Adipocyte (in vitro differentiated cells): ENCODE data around the gene TUFT1.
"Not testable (repeated sequence)": the region's sequence is repeated elsewhere in the genome, so short reads cannot be mapped to it uniquely, and the experiment has no call there.

Source experiments
- DNase-seq: peaks from one replicate; pipeline ENCODE4 v3.0.0-alpha.2; 2015; ENCODE audit warnings: low read depth
- H3K27me3 ChIP-seq: replicated peaks from 2 replicates; pipeline ENCODE4 v1.7.0; 2013; ENCODE audit warnings: mild to moderate bottlenecking, low read length, moderate library complexity; ENCODE audit not compliant: control insufficient read depth, insufficient read depth
- H3K36me3 ChIP-seq: 2 replicates; pipeline ENCODE4 v1.7.0; 2013; ENCODE audit warnings: low read length, mild to moderate bottlenecking, moderate library complexity; ENCODE audit not compliant: control insufficient read depth, insufficient read depth, severe bottlenecking
- H3K4me1 ChIP-seq: 2 replicates; pipeline ENCODE4 v1.7.0; 2013; ENCODE audit warnings: mild to moderate bottlenecking, low read length, moderate library complexity; ENCODE audit not compliant: control insufficient read depth, insufficient read depth
- H3K4me3 ChIP-seq: 2 replicates; pipeline ENCODE4 v1.7.0; 2013; ENCODE audit warnings: mild to moderate bottlenecking, low read length, moderate library complexity
- H3K9ac ChIP-seq: 2 replicates; pipeline ENCODE4 v1.7.0; 2013; ENCODE audit warnings: mild to moderate bottlenecking, low read length, moderate library complexity
- H3K9me3 ChIP-seq: 2 replicates; pipeline ENCODE4 v1.7.0; 2013; ENCODE audit warnings: mild to moderate bottlenecking, low read length, moderate library complexity; ENCODE audit not compliant: control insufficient read depth

The TUFT1 gene

DNA sequence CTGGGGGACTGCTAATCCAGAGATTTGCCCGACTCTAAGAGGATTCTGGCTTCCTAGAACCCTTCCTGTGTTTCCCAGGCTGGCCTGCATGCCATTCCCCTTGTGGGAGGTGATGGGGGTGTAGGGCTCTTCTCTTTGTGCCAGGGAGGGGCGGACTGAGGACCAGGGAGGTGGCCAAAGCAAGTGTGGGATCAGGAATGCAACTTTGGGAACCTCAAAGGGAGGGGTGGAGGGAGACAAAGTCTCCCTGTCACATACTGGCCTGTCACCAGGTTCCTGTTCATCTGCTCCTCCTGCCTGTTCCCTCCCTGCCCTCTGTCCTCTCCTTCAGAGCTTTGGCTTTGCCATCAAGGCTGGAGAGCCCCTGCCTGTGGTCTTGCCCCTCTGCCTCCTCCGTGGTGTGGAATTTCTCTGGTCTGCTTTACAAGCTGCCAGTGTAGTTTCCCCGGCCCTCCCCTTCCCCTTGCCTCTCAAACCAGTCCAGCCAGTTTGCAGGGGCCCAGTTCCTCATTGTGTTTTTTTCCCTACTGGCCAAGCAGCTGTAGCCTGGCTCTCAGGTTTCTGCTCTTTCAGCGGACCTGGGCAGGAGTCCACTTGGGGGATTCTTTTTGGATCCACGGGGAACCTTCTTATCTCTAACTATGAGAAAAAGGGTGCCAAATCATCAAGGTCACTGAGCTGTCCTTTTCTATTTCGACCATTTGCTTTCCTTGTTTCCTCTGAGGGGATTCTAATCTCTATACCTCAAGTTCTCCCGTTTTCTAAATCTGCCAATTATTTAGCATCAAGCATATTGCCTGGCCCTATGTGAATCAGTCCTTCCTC lies 27.1 kb upstream of the TUFT1 start:
- Histone ChIP-seq H3K9ac (no peak overlapping the region), H3K27me3 (peaks cover 61% of the 10 kb centered on the region), H3K4me1 (peaks cover 7% of the 10 kb centered on the region), H3K36me3 (no peaks in the 10 kb centered on the region), H3K9me3 (no peaks in the 10 kb centered on the region), H3K4me3 (no peak overlapping the region)
- no peak for DNase-seq

DNA sequence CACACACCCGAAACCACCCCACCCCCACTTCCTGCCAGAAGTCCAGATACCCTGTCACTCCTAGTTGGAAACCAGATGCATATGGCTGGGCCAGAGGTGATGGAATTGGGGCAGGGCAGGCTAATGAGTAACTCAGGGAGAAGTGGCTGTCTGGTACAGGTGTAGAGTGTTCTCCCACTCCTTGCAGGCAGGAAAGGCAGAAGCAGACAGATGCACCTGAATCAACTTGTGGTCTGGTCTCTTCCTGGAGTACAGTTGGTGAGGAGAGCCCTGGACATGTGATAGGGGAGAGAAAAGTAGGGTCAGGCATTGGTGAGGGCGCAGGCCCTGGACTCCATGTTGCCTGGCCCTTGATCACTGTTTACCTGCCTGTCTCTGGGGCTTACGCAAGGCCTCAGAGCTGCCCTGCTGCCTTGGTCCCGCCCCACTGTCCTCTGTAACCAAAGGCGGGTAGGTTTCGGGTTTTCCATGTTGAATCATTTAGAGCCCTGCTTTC lies 26.4 kb upstream of the TUFT1 start:
- H3K9ac ChIP-seq: no peak overlapping the region
- H3K4me3 ChIP-seq: no peak overlapping the region
- H3K36me3 ChIP-seq: no peaks in the 10 kb centered on the region
- no peaks in the 10 kb centered on the region for H3K9me3 ChIP-seq
- H3K27me3 ChIP-seq: peaks cover 63% of the 10 kb centered on the region
- DNase-seq: no peak
- peaks cover 7% of the 10 kb centered on the region for H3K4me1 ChIP-seq

DNA sequence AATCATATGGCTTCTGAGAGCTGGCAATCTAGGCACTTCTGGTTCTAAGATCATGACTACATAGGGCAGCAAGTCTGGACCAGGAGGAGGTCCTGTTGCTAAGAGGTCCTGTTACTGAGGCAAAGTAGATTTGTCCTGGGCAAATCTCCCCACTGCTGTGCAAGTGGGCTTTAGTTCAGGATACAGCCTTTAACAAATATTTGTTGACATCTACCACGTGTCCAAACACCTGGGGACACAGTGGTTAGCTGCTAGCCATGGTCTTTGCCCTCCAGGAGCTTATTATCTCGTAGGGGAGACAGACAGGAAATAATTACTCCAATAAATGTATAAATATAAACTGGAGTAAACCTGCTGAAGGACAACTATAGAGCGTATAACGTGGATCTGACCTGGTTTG lies 25.7 kb upstream of the TUFT1 start:
- Histone ChIP-seq H3K4me1 (peaks cover 7% of the 10 kb centered on the region), H3K9ac (no peak overlapping the region), H3K4me3 (no peak overlapping the region), H3K27me3 (peaks cover 57% of the 10 kb centered on the region), H3K36me3 (no peaks in the 10 kb centered on the region), H3K9me3 (no peaks in the 10 kb centered on the region)
- no peak for DNase-seq

DNA sequence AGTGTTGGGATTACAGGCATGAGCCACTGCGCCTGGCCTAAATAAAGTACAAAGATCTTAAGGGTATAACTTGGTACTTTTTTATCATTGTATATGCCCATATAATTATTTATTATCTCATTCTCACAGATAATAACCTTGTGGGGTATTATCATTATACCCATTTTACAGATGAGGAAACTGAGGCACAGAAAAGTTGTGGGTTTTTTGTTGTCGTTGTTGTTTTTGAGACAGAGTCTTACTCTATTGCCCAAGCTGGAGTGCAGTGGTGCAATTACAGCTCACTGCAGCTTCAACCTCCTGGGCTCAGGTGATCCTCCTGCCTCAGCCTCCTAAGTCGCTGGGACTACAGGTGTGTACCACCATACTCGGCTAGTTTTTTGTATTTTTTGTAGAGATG lies 24.8 kb upstream of the TUFT1 start:
- H3K9ac ChIP-seq: no peak overlapping the region
- no peak overlapping the region for H3K4me3 ChIP-seq
- DNase-seq: no peak
- H3K27me3 ChIP-seq: peaks cover 48% of the 10 kb centered on the region
- no peaks in the 10 kb centered on the region for H3K36me3 ChIP-seq
- H3K4me1 ChIP-seq: peaks cover 7% of the 10 kb centered on the region
- no peaks in the 10 kb centered on the region for H3K9me3 ChIP-seq

DNA sequence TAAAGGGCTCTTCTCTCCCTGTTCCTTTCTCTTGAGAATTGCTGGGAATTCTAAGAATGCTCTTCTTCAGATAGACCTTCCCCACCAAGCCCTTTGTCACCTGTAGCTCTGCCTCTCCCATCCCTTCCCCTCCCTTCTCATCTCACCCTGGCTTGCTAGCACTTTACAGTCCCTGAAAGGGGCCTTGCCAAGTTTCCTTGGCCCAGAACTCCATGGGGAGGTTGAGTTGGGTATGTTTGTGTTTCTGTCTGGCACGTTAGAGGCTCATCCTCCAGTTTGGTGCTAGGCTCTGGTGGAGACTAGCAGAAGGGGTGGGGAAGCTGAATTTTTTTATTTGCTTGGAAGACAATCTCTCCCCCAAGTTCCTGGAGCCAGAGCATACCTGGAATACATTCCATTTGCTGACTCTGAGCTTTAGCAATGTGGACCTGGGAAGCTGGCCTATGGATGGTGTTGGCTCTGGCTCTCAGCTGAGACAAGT lies 24.0 kb upstream of the TUFT1 start:
- H3K9me3 ChIP-seq: no peaks in the 10 kb centered on the region
- peaks cover 42% of the 10 kb centered on the region for H3K27me3 ChIP-seq
- no peak overlapping the region for H3K9ac ChIP-seq
- no peak overlapping the region for H3K4me3 ChIP-seq
- H3K4me1 ChIP-seq: peaks cover 9% of the 10 kb centered on the region
- DNase-seq: no peak
- H3K36me3 ChIP-seq: no peaks in the 10 kb centered on the region

DNA sequence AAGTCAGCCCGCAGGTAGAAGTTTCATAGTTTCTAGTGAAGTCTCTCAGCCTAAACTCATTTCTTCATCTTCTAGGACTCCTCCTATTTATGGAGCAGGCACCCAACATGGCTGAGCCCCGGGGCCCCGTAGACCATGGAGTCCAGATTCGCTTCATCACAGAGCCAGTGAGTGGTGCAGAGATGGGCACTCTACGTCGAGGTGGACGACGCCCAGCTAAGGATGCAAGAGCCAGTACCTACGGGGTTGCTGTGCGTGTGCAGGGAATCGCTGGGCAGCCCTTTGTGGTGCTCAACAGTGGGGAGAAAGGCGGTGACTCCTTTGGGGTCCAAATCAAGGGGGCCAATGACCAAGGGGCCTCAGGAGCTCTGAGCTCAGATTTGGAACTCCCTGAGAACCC lies 21.7 kb upstream of the TUFT1 start:
- no peak for DNase-seq
- no peak overlapping the region for H3K9ac ChIP-seq
- H3K4me3 ChIP-seq: no peak overlapping the region
- no peaks in the 10 kb centered on the region for H3K9me3 ChIP-seq
- H3K4me1 ChIP-seq: peaks cover 4% of the 10 kb centered on the region
- no peaks in the 10 kb centered on the region for H3K36me3 ChIP-seq
- peaks cover 28% of the 10 kb centered on the region for H3K27me3 ChIP-seq

DNA sequence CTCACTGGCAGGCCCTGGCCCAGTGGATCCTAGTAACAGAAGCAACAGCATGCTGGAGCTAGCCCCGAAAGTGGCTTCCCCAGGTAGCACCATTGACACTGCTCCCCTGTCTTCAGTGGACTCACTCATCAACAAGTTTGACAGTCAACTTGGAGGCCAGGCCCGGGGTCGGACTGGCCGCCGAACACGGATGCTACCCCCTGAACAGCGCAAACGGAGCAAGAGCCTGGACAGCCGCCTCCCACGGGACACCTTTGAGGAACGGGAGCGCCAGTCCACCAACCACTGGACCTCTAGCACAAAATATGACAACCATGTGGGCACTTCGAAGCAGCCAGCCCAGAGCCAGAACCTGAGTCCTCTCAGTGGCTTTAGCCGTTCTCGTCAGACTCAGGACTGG lies 21.2 kb upstream of the TUFT1 start:
- Histone ChIP-seq H3K9me3 (no peaks in the 10 kb centered on the region), H3K9ac (no peak overlapping the region), H3K27me3 (peaks cover 23% of the 10 kb centered on the region), H3K4me3 (no peak overlapping the region), H3K4me1 (peaks cover 4% of the 10 kb centered on the region), H3K36me3 (no peaks in the 10 kb centered on the region)
- DNase-seq: no peak

DNA sequence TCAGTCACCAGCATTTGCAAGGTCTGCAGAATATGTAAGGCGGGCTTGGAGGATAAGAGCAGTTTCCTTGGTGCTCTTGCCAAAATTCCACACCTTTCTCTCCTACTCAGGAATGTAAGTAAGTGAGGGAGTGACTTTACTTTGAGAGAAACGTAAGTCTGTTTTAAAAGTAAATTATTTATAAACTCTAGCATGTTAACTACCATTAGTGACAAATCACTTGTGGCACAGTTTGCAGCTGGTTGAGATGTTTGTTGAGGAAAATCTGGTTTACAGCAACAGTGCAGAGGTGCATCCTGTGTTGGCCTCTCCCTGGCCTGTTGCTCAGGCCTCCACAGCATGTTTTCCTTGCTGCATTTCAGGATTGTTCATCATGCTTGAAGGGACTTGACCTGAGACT lies 20.4 kb upstream of the TUFT1 start:
- H3K9me3 ChIP-seq: no peaks in the 10 kb centered on the region
- no peaks in the 10 kb centered on the region for H3K36me3 ChIP-seq

DNA sequence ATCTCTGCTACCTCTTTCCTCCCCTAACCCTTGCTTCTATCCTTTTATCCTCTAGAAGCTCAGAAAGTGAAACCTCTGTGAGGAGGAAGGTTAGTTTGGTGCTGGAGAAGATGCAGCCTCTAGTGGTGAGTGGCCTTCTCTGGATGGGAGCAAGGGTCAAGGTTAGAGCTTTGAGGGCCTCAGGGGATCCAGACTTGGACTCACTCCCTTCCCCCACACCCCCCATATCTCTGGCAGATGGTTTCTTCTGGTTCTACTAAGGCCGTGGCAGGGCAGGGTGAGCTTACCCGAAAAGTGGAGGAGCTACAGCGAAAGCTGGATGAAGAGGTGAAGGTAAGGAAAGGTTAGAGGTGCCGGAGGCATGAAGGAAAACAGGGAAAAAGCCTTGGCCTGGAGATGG lies 19.8 kb upstream of the TUFT1 start:
- H3K4me1 ChIP-seq: peaks cover 4% of the 10 kb centered on the region
- H3K27me3 ChIP-seq: peaks cover 21% of the 10 kb centered on the region
- no peaks in the 10 kb centered on the region for H3K36me3 ChIP-seq
- no peak overlapping the region for H3K9ac ChIP-seq
- DNase-seq: no peak
- H3K4me3 ChIP-seq: no peak overlapping the region
- no peaks in the 10 kb centered on the region for H3K9me3 ChIP-seq

More for the DNA sequence above, 20.4 kb upstream of the TUFT1 start:
- H3K27me3 ChIP-seq: peaks cover 18% of the 10 kb centered on the region
- no peak for DNase-seq
- no peak overlapping the region for H3K9ac ChIP-seq
- H3K4me3 ChIP-seq: no peak overlapping the region
- peaks cover 4% of the 10 kb centered on the region for H3K4me1 ChIP-seq

DNA sequence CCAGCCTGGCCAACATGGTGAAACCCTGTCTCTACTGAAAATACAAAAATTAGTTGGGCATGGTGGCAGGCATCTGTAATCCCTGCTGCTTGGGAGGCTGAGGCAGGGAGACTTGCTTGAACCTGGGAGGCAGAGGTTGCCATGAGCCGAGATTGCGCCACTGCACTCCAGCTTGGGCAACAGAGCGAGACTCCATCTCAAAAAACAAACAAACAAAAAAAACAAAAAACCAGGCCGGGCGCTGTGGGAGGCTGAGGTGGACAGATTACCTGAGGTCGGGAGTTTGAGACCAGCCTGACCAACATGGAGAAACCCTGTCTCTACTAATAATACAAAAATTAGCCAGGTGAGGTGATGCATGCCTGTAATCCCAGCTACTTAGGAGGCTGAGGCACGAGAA lies 17.7 kb upstream of the TUFT1 start:
- H3K4me1 ChIP-seq, H3K9ac ChIP-seq, H3K9me3 ChIP-seq, H3K4me3 ChIP-seq, H3K36me3 ChIP-seq, DNase-seq: not testable (repeated sequence)
- peaks cover 15% of the 10 kb centered on the region for H3K27me3 ChIP-seq

DNA sequence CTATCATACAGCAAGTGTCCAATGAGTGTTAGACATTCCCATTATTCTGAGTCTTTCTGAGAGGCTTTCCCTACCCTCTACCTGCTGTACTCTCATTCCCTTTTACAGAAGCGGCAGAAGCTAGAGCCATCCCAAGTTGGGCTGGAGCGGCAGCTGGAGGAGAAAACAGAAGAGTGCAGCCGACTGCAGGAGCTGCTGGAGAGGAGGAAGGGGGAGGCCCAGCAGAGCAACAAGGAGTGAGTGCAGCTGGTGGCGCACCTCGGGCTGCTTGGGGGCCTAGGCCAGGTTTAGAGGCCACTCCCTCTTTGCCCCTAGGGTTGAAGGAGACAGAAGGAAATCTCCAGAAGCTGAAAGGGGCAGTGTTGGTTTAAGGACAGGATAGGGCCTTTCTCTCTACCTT lies 16.8 kb upstream of the TUFT1 start:
- Histone ChIP-seq H3K4me3 (no peak overlapping the region), H3K9me3 (no peaks in the 10 kb centered on the region), H3K36me3 (no peaks in the 10 kb centered on the region)

More for the DNA sequence above, 16.8 kb upstream of the TUFT1 start:
- H3K4me1 ChIP-seq: peaks cover 4% of the 10 kb centered on the region
- no peak for DNase-seq
- no peak overlapping the region for H3K9ac ChIP-seq
- H3K27me3 ChIP-seq: peaks cover 10% of the 10 kb centered on the region
